C1 segment of cervical spinal cord (tissue), 14 donors: ENCODE data around the gene BCL3.
"Not testable (repeated sequence)": the region's sequence is repeated elsewhere in the genome, so short reads cannot be mapped to it uniquely, and the experiment has no call there.

Experiments
- DNase-seq, 14 donors: peaks; one replicate each; lab custom pipeline; 2025; lab: John Stamatoyannopoulos, UW

The BCL3 gene

GRCh38 chr19:44720945-44721344 lies 27.6 kb upstream of the BCL3 start:
- DNase-seq = no peak

GRCh38 chr19:44721369-44721768 lies 27.1 kb upstream of the BCL3 start:
- DNase-seq = not testable (repeated sequence)

DNA sequence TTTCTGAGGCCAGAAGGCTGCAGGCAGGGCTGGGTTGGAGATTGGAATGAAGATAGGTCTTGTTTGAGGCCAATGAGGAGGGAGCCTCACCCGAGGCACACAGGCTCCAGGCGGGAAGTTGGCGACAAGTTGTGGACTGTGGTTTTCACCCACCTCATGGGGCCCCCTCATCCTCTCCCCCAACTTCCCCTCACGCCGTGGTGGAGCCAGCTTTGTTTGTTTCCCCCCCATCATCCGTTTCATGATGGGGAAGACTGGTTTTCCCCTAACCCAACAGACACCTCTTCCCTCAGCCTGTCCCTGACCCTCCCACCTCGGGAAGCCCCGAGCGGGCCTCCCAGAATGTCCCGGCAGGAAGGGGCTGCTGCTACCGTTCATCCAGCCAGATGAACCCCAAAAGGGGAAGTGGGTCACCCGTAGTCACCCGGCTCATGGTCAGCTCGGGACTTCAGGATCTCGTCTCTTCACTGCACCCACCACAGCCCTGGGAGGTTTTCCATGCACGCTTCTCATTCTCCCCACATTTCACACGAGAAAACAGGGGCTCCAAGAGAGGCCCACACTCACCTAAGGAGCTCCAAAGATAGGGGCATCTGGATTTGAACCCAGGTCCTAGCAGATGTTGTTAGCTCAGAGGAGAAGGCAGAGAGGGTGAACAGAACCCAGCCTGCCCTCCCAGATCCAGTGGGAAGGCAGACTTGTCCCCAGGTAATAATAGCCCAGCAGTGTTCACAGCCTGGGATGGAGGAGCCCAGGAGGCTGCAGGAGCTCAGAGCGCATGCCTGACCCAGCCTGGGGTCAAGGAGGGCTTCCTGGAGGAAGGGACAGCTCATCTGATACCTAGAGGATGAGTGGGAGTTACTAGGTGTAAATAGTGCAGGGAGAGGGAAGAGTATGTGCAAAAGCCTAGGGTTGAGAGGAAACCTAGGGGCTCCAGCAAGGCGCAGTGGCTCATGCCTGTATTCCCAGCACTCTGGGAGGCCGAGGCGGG lies 26.1 kb upstream of the BCL3 start:
- peak in 3 of 14 donors; percentile 18 to 38 (median 30) for DNase-seq

DNA sequence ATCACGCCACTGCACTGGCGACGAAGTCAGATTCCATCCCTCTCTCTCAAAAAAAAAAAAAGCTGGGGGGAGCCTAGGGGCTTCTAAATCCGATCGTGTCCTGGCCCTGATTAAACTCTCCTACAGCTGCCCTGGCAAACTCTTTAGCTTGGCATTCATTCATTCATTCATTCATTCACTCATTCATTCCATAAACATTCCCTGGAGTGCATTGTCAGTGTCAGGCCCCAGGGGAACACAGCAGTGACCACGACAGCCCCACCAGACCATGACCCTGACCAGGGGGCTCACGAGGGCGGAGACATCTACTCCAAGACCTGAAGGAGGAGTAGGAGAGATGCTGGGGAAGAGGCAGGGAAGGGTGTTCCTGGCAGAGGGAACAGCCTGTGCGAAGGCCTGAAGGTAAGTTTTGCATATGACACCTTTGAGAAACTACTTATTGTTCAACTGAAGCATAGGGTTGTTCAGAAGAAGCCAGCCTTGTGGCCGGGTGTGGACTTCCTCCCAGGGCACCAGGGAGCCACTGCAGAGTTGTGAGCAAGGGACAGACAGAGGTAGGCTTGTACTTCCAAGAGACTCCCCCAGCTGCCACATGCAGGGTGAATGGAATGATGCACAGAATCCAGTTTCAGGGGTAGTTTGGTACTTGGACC lies 25.1 kb upstream of the BCL3 start:
- no peak for DNase-seq

GRCh38 chr19:44723952-44724319 lies 24.6 kb upstream of the BCL3 start:
- DNase-seq = peak in 12 of 14 donors; percentile 3 to 74 (median 52)

DNA sequence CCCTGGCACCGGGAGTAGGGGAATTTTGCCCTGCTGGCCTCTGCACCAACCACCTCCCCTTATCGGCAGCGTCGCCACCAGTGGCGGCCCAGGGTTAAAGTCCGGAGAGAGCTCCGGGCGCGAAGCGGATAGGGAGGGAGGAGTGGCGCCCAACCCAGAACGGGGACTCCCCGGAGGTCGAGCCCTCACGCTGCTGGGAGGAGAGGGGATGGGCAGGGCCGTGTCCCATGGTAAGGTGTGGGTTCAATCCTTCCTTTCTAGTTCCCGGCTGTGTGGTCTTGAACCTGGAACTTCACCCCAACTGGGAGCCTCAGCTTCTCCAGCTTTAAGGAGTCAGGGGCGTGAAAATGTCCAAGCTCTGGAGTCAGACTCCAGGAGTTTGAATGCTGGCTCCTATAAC lies 23.3 kb upstream of the BCL3 start:
- no peak for DNase-seq

DNA sequence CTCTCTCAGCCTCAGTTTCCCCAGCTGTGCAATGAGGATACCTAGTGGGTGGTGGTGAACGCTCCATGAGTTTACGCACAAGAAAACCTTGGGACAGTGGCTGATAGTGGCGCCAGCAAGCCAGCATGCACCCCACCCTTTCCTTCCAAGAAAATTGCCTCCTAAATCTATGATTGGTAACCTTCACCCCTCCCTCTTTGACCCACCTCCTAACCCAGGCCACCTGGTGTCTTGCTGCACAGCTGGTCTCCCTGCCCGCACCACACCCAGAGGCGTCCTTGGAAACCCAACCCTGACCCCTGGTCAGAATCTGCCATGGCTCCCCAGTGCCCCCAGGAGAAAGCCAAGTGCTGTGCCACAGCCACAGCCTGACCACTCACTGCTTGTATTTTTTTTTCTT lies 22.8 kb upstream of the BCL3 start:
- DNase-seq = no peak

- DNase-seq = no peak
These were observed 22.0 kb upstream of the BCL3 start for GRCh38 chr19:44726465-44726864.

DNA sequence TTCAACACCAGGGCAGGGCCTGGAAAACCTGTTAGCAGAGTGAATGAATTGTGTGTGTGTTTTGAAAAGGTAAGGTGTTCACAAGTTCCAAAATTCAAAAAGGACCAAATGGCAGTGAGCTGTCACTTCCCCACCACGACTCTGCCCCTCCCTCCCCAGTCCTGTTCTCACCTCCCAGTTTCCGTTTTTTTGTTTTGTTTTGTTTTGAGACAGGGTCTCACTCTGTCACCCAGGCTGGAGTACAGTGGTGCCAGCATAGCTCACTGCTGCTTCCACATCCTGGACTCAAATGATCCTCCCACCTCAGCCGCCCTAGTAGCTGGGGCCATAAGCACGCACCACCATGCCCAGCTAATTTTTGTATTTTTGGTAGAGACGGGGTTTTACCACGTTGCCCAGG lies 20.3 kb upstream of the BCL3 start:
- DNase-seq = no peak

- DNase-seq = no peak
These were observed 18.9 kb upstream of the BCL3 start for GRCh38 chr19:44729516-44730033.

GRCh38 chr19:44731081-44731480 lies 17.4 kb upstream of the BCL3 start:
- DNase-seq = no peak

DNA sequence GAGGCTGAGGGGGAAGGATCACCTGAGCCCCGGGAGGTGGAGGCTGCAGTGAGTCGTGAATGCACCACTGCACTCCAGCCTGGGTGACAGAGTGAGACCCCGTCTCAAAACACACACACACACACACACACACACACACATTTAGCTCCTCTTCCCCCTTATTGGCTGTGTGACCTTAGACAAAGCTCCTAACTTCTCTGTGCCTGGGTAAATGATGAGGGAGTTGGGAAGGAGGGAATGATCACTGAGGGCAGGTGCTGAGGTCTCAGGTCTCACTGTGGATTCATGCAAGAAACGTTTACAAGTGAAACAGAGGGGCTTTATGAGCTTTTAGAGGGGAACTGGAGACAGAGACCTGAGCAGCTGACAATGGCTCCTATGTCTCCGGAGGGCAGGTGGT lies 16.9 kb upstream of the BCL3 start:
- no peak for DNase-seq

- DNase-seq = no peak
These were observed 16.1 kb upstream of the BCL3 start for GRCh38 chr19:44732235-44733014.

DNA sequence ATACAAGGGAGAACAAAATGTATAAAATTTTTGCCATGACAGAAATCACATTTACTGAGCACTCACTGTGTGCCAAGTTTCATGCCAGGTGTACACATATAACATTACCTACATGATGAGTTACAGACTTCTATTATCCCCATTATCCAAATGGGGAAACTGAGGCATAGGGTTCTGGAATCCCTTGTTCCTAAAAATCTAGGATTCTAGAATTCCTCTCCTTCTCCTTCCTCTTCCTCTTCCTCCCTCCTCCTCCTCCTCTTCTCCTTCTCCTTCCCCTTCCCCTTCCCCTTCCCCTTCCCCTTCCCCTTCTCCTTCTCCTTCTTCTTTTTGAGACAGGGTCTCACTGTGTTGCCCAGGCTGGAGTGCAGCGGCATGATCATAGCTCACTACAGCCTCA lies 14.2 kb upstream of the BCL3 start:
- DNase-seq = no peak

GRCh38 chr19:44735011-44735410 lies 13.5 kb upstream of the BCL3 start:
- no peak for DNase-seq

- peak in 1 of 14 donors; percentile 73 for DNase-seq
These were observed 11.1 kb upstream of the BCL3 start for GRCh38 chr19:44737238-44738071.

GRCh38 chr19:44738136-44738535 lies 10.4 kb upstream of the BCL3 start:
- DNase-seq = no peak

DNA sequence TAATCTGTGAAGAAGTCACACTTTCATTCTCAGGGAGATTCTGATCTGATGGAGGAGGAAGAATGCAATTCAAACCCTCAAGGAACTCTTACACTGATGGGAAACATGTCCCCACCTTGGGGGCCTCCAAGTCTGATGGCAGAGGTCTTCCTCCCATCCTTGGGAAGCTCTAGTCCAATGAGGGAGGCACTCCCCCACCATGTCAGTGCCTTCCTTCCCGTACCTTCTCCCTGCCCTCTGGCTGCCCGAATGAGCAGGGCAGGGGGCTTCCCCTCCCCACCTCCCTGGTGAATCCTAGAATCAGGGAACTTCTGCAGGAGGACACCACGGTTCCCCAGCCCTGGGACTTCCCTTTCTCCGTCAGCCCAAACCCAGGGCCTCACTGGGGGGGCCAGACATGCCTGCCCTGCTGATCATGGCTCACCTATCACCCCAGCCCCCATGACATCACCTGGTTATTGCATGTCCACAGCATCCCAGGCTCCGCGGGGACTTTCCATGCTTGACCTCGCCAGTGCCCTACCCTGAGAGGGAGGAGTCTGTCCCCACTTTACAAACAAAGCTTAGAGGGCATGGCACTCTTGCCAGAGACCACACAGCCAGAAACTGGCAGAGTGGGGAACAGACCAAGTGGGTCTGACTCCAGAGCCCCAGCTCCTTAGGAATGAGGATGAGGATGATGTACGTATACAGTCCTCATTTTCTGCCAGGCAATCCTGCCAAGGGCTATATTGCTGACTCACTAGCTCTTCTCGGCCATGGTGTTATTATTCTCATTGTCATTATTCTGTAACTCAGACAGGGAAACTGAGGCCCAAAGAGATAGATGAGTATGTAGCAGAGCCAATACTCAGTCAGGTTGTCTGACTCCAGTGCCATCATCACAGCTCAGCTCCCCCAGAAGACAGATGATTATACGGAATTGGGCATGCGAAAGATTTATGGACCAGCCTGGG lies 9.6 kb upstream of the BCL3 start:
- no peak for DNase-seq

GRCh38 chr19:44740351-44740824 lies 8.1 kb upstream of the BCL3 start:
- no peak for DNase-seq
